Right lobe of liver (tissue), 6 donors: Measurements from ENCODE around the gene MICU1. TPM values are rescaled to one million over a fixed set of nuclear protein-coding genes. Genes with fewer than 3 reads are reported as not detected.

Experiments
- ATAC-seq, 4 donors: fragments of 200-7000 bp; cut with Tn5 transposase; one replicate each; pipeline ENCODE4 v1.9.1; 2020; ENCODE audit warnings: mild to moderate bottlenecking in 4 of 4, moderate library complexity in 4 of 4
- DNase-seq, 3 donors: peaks; one replicate each; pipeline ENCODE4 v3.0.0-alpha.2; 2020
- H3K27ac ChIP-seq, 3 donors: fragments of 200-600 bp; one replicate each; pipeline ENCODE4 v1.8.0; 2022
- H3K27me3 ChIP-seq, 2 donors: fragments of 200-600 bp; one replicate each; pipeline ENCODE4 v1.8.0; 2022
- H3K36me3 ChIP-seq, 4 donors: fragments of 200-600 bp; sonication (generic) in 1 of 4; one replicate each; pipeline versions ENCODE4 v1.5.1 to v1.8.0; 2017 to 2022; ENCODE audit warnings: control low read depth in 1 of 4
- H3K4me1 ChIP-seq, 4 donors: fragments of 200-600 bp; sonication (generic) in 1 of 4; one replicate each; pipeline versions ENCODE4 v1.5.1 to v1.8.0; 2017 to 2022; ENCODE audit warnings: control low read depth in 1 of 4
- H3K4me3 ChIP-seq, 3 donors: fragments of 200-600 bp; one replicate each; pipeline ENCODE4 v1.8.0; 2022
- H3K9me3 ChIP-seq, 4 donors: fragments of 200-600 bp; sonication (generic) in 1 of 4; one replicate each; pipeline versions ENCODE4 v1.5.1 to v1.8.0; 2017 to 2022; ENCODE audit warnings: control low read depth in 1 of 4
- CTCF ChIP-seq, 4 donors: fragments of 200-600 bp in 3 of 4; fragments of 450-650 bp in 1 of 4; IDR thresholded peaks; one replicate each; pipeline versions ENCODE4 v1.5.1 to v1.8.0; 2016 to 2022; ENCODE audit warnings: antibody characterized with exemption in 4 of 4, mild to moderate bottlenecking in 2 of 4
- POLR2A ChIP-seq: fragments of 450-650 bp; IDR thresholded peaks from one replicate; pipeline ENCODE4 v1.6.1; 2017; ENCODE audit warnings: antibody characterized with exemption, mild to moderate bottlenecking
- WGBS: methylation state at CpG from one replicate; pipeline ENCODE4 v1.1.6; 2018; ENCODE audit warnings: low coverage, low lambda C conversion rate; ENCODE audit not compliant: insufficient coverage; ENCODE audit errors: missing lambda C conversion rate; 5-methylcytosine and 5-hydroxymethylcytosine counted together
- intact Hi-C, 2 donors: fragments of 100-400 bp; cut with DNase I; formaldehyde crosslinking; loops; one replicate each; pipeline versions ENCODE4 v1.11.2 to v1.14.1; 2022
- total RNA-seq, 6 experiments: library from RNA; depleted of rRNA in 2 of 6; stranded (reverse); fragments of >200 nt in 2 of 6; fragmentation: NEBNext Ultra II Directional in 3 of 6; extraction: Animal tissue kit (Norgen Biotek cat#: 25700) in 3 of 6; gene quantifications; one replicate each; pipeline versions ENCODE4 v1.1.0 to v1.2.4, GENCODE V29; 2016 to 2023
- donor health status: DM: no; HTN: yes; CAD: no.
- donor health status: DM: no; HTN: no; CAD: no.
- donor health status: DM: no; HTN: no; CAD: no.
- donor health status: DM: no; HTN: yes; CAD: no.
- donor health status: DM: no; HTN: yes; CAD: no.

The MICU1 gene
- total RNA-seq, 6 experiments from 2014 or later, result 25.3 to 55.3 (median 38.2) TPM

DNA sequence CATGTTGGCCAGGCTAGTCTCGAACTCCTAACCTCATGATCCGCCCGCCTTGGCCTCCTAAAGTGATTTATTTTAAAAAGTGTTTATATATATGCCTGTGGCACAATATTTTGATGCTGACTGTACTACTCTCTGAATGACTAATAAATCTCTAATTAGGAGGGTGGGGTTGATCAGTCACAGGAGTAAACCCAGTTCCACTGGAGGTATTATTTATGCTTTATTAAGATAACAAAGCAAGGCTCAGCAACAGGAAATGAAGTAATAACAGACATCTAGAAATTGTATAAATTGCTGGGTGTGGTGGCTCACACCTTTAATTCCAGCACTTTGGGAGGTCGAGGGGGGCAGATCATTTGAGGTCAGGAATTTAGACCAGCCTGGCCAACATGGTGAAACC lies 40.0 kb upstream of the MICU1 start:
- intact Hi-C loops, result no loop called here

DNA sequence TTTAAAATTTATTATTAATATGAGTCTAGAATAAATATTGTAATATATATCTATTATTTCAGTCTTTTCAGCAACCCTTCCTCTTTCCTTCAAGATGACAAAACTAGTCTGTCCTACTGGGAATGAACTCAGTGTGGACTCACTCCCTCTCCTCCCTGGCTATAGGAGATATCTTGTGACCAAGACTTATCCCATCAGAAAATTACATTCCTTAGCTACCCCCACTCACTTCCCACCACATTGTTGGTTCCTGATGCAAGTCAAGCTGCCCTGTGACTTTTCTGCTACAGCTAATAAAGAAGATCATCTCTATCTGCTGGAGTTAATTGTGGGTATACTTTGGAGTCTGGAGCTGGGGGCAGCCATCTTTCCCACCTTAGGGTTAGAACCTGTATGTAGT lies 38.1 kb upstream of the MICU1 start:
- no peak for TF ChIP-seq POLR2A
- TF ChIP-seq CTCF (IDR thresholded peaks at IDR 0.05), result no peak
- Histone ChIP-seq H3K36me3 (no peaks in the 10 kb centered on the region), H3K4me3 (no peak overlapping the region), H3K4me1 (no peaks in the 10 kb centered on the region), H3K27ac (no peak overlapping the region), H3K27me3 (no peaks in the 10 kb centered on the region), H3K9me3 (no peaks in the 10 kb centered on the region)
- ATAC-seq (no peak), DNase-seq (no peak)
- intact Hi-C loops, result no loop called here

More for the DNA sequence above, 40.0 kb upstream of the MICU1 start:
- Histone ChIP-seq H3K27ac (no peak overlapping the region), H3K9me3 (no peaks in the 10 kb centered on the region), H3K36me3 (no peaks in the 10 kb centered on the region), H3K27me3 (no peaks in the 10 kb centered on the region), H3K4me3 (no peak overlapping the region), H3K4me1 (no peaks in the 10 kb centered on the region)
- DNase-seq (no peak), ATAC-seq (no peak)
- TF ChIP-seq POLR2A (no peak), CTCF (IDR thresholded peaks at IDR 0.05) (no peak)
- 76% methylated on average over 4 of the region's 4 CpGs for WGBS

DNA sequence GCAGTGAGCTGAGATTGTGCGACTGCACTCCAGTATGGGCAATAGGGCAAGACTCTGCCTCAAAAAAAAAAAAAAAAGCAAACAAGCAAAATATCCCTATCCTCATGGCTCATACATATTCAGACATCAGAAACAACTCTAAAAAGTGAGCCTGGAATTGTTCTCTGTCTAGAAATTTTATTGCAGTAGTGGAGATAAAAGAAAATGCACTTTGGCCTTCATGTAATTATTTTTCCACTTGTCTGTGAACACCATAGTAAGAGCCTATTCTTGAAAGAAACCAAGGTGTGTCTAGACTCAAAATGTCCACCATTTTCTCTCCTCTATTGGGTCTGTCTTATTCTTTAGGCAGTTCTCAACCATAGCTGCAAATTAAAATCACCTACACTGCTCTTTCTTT lies 35.6 kb upstream of the MICU1 start:
- Histone ChIP-seq H3K36me3 (no peaks in the 10 kb centered on the region), H3K27ac (no peak overlapping the region), H3K4me1 (no peaks in the 10 kb centered on the region), H3K4me3 (no peak overlapping the region), H3K9me3 (no peaks in the 10 kb centered on the region), H3K27me3 (no peaks in the 10 kb centered on the region)
- TF ChIP-seq CTCF (IDR thresholded peaks at IDR 0.05) (no peak), POLR2A (no peak)
- ATAC-seq, result no peak
- no peak for DNase-seq
- intact Hi-C loops, result no loop called here
- 100% methylated on average over 1 of the region's 1 CpG for WGBS

- TF ChIP-seq CTCF (IDR thresholded peaks at IDR 0.05) (no peak), POLR2A (no peak)
- DNase-seq (no peak), ATAC-seq (no peak)
- H3K4me1 ChIP-seq, result no peaks in the 10 kb centered on the region
- no peak overlapping the region for H3K27ac ChIP-seq
- no peaks in the 10 kb centered on the region for H3K9me3 ChIP-seq
- H3K36me3 ChIP-seq, result no peaks in the 10 kb centered on the region
- no peak overlapping the region for H3K4me3 ChIP-seq
- H3K27me3 ChIP-seq, result no peaks in the 10 kb centered on the region
- intact Hi-C loops, result no loop called here
Measured at GRCh38 chr10:72660220-72660619, 34.3 kb upstream of the MICU1 start.

GRCh38 chr10:72659694-72660093 lies 33.8 kb upstream of the MICU1 start:
- H3K27ac ChIP-seq, result no peak overlapping the region
- H3K27me3 ChIP-seq, result no peaks in the 10 kb centered on the region
- no peaks in the 10 kb centered on the region for H3K4me1 ChIP-seq
- WGBS, result 75% methylated on average over 5 of the region's 8 CpGs
- intact Hi-C loops, result no loop called here
- DNase-seq (no peak), ATAC-seq (no peak)
- TF ChIP-seq POLR2A, result no peak
- TF ChIP-seq CTCF (IDR thresholded peaks at IDR 0.05), result no peak
- H3K9me3 ChIP-seq, result no peaks in the 10 kb centered on the region
- no peak overlapping the region for H3K4me3 ChIP-seq
- H3K36me3 ChIP-seq, result no peaks in the 10 kb centered on the region
